Central memory CD8-positive, alpha-beta T cell (primary cell): ENCODE measurements around the gene TUBGCP6.

Experiments
- ATAC-seq: fragments of 150-1000 bp; cut with Tn5 transposase; replicated peaks from 2 replicates; pipeline ENCODE4 v1.10.0; 2022; ENCODE audit warnings: mild to moderate bottlenecking, moderate FRiP score, moderate number of reproducible peaks; ENCODE audit not compliant: poor library complexity, severe bottlenecking; ENCODE audit errors: extremely low read depth
- DNase-seq, 2 donors: peaks; one replicate each; pipeline ENCODE4 v3.0.0; 2021; ENCODE audit warnings: low spot score in 2 of 2
- H3K27ac Mint-ChIP-seq: one replicate; pipeline ENCODE4 v1.8.0; 2022; ENCODE audit warnings: low read depth, mild to moderate bottlenecking, moderate library complexity, mixed read lengths
- H3K27me3 Mint-ChIP-seq: one replicate; pipeline ENCODE4 v1.8.0; 2022; ENCODE audit warnings: mixed read lengths
- H3K36me3 Mint-ChIP-seq: one replicate; pipeline ENCODE4 v1.8.0; 2022; ENCODE audit warnings: mild to moderate bottlenecking, moderate library complexity, mixed read lengths; ENCODE audit not compliant: insufficient read depth
- H3K4me1 Mint-ChIP-seq: one replicate; pipeline ENCODE4 v1.8.0; 2022; ENCODE audit warnings: mixed read lengths
- H3K4me3 Mint-ChIP-seq: one replicate; pipeline ENCODE4 v1.8.0; 2022; ENCODE audit warnings: mild to moderate bottlenecking, moderate library complexity, mixed read lengths
- H3K9me3 Mint-ChIP-seq: one replicate; pipeline ENCODE4 v1.8.0; 2022; ENCODE audit warnings: mixed read lengths

The TUBGCP6 gene

GRCh38 chr22:50202130-50202666, 42.6 kb downstream of the TUBGCP6 start:
- H3K4me1 Mint-ChIP-seq = peaks cover 22% of the 10 kb centered on the region
- no peaks in the 10 kb centered on the region for H3K27me3 Mint-ChIP-seq
- ATAC-seq (no peak), DNase-seq (no peak)
- no peaks in the 10 kb centered on the region for H3K9me3 Mint-ChIP-seq
- H3K27ac Mint-ChIP-seq = peak overlapping the region; percentile 53
- peaks cover 20% of the 10 kb centered on the region for H3K36me3 Mint-ChIP-seq
- peak overlapping the region; percentile 78 for H3K4me3 Mint-ChIP-seq

- DNase-seq (no peak), ATAC-seq (peak; percentile 37)
- Mint-ChIP-seq H3K4me1 (peaks cover 22% of the 10 kb centered on the region), H3K4me3 (peak overlapping the region; percentile 78), H3K9me3 (no peaks in the 10 kb centered on the region), H3K27ac (no peak overlapping the region), H3K36me3 (peaks cover 23% of the 10 kb centered on the region), H3K27me3 (no peaks in the 10 kb centered on the region)
Measured at GRCh38 chr22:50201191-50202129, 43.4 kb downstream of the TUBGCP6 start.

- H3K9me3 Mint-ChIP-seq = no peaks in the 10 kb centered on the region
- DNase-seq (peak; percentile 74 to 81), ATAC-seq (peak; percentile 89)
- H3K27me3 Mint-ChIP-seq = no peaks in the 10 kb centered on the region
- H3K4me3 Mint-ChIP-seq = peak within 1 kb of the TSS; percentile 78
- peak within 1 kb of the TSS; percentile 76 for H3K27ac Mint-ChIP-seq
- H3K4me1 Mint-ChIP-seq = peaks cover 22% of the 10 kb centered on the region
- peaks cover 25% of the 10 kb centered on the region for H3K36me3 Mint-ChIP-seq
Measured at GRCh38 chr22:50200461-50201190, 44.2 kb downstream of the TUBGCP6 start, which contains the start of gene SELENOO. TSS of gene SELENOO (plus strand) at chr22:50201011. CDS start at chr22:50201037, 26 bp downstream.

GRCh38 chr22:50199829-50200460, 44.9 kb downstream of the TUBGCP6 start:
- ATAC-seq (no peak), DNase-seq (no peak)
- peaks cover 26% of the 10 kb centered on the region for H3K36me3 Mint-ChIP-seq
- H3K27me3 Mint-ChIP-seq = no peaks in the 10 kb centered on the region
- peak overlapping the region; percentile 76 for H3K27ac Mint-ChIP-seq
- H3K4me1 Mint-ChIP-seq = peaks cover 17% of the 10 kb centered on the region
- H3K9me3 Mint-ChIP-seq = no peaks in the 10 kb centered on the region
- H3K4me3 Mint-ChIP-seq = peak overlapping the region; percentile 74

- Mint-ChIP-seq H3K4me3 (peak overlapping the region; percentile 74), H3K27me3 (no peaks in the 10 kb centered on the region), H3K36me3 (peaks cover 25% of the 10 kb centered on the region), H3K4me1 (peaks cover 13% of the 10 kb centered on the region), H3K27ac (peak overlapping the region; percentile 76), H3K9me3 (no peaks in the 10 kb centered on the region)
- no peak for ATAC-seq
- no peak for DNase-seq
Measured at GRCh38 chr22:50199251-50199721, 45.5 kb downstream of the TUBGCP6 start.

GRCh38 chr22:50198624-50199017, 46.2 kb downstream of the TUBGCP6 start:
- H3K36me3 Mint-ChIP-seq = peaks cover 23% of the 10 kb centered on the region
- H3K4me1 Mint-ChIP-seq = peaks cover 13% of the 10 kb centered on the region
- H3K9me3 Mint-ChIP-seq = no peaks in the 10 kb centered on the region
- H3K4me3 Mint-ChIP-seq = no peak overlapping the region
- H3K27me3 Mint-ChIP-seq = no peaks in the 10 kb centered on the region
- ATAC-seq (no peak), DNase-seq (no peak)
- H3K27ac Mint-ChIP-seq = no peak overlapping the region

- Mint-ChIP-seq H3K36me3 (peaks cover 21% of the 10 kb centered on the region), H3K27ac (no peak overlapping the region), H3K9me3 (no peaks in the 10 kb centered on the region), H3K4me3 (no peak overlapping the region), H3K4me1 (peaks cover 13% of the 10 kb centered on the region), H3K27me3 (no peaks in the 10 kb centered on the region)
- ATAC-seq = no peak
- DNase-seq = no peak
Measured at GRCh38 chr22:50197856-50198623, 46.8 kb downstream of the TUBGCP6 start.

- Mint-ChIP-seq H3K9me3 (no peaks in the 10 kb centered on the region), H3K4me1 (peaks cover 18% of the 10 kb centered on the region), H3K36me3 (peaks cover 29% of the 10 kb centered on the region), H3K27ac (no peak overlapping the region), H3K27me3 (no peaks in the 10 kb centered on the region), H3K4me3 (no peak overlapping the region)
- ATAC-seq = no peak
- DNase-seq = no peak
Measured at GRCh38 chr22:50197000-50197800, 47.6 kb downstream of the TUBGCP6 start.

GRCh38 chr22:50196256-50196655, 48.6 kb downstream of the TUBGCP6 start:
- Mint-ChIP-seq H3K36me3 (peaks cover 30% of the 10 kb centered on the region), H3K27ac (no peak overlapping the region), H3K4me1 (peaks cover 20% of the 10 kb centered on the region), H3K4me3 (no peak overlapping the region), H3K27me3 (no peaks in the 10 kb centered on the region), H3K9me3 (no peaks in the 10 kb centered on the region)
- no peak for DNase-seq
- ATAC-seq = no peak

- H3K4me1 Mint-ChIP-seq = peaks cover 28% of the 10 kb centered on the region
- no peak overlapping the region for H3K27ac Mint-ChIP-seq
- ATAC-seq (no peak), DNase-seq (no peak)
- no peaks in the 10 kb centered on the region for H3K27me3 Mint-ChIP-seq
- H3K9me3 Mint-ChIP-seq = no peaks in the 10 kb centered on the region
- H3K36me3 Mint-ChIP-seq = peaks cover 39% of the 10 kb centered on the region
- H3K4me3 Mint-ChIP-seq = no peak overlapping the region
Measured at GRCh38 chr22:50194037-50194805, 50.6 kb downstream of the TUBGCP6 start.
